GM21825 (cell line): Measurements from ENCODE around the gene SFMBT2.

ENCODE experiments used
- ATAC-seq: cut with Tn5 transposase; IDR thresholded peaks from one replicate; pipeline ENCODE4 v1.9.1; 2021; ENCODE audit warnings: mild to moderate bottlenecking, moderate library complexity; ENCODE audit not compliant: unreplicated experiment

Gene SFMBT2

DNA sequence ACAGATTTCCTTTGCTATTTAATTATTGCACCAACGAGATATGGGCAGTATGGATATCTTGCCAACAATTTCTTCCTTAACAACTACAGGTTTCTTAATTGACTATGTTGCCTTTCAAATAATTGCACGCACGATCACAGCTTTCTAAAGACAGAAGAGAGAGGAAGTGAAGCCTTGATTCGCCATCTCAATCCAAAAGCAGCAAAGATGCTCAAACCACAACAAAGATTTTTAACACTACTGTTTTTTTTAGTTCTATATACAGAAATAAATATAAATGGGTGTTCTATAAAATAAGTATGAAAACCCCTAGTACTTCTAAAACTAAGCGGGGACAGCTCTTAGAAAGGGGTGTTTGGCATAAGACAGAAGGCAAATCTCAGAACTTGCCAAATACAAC, 251.3 kb downstream of the SFMBT2 start:
- no peak for ATAC-seq

DNA sequence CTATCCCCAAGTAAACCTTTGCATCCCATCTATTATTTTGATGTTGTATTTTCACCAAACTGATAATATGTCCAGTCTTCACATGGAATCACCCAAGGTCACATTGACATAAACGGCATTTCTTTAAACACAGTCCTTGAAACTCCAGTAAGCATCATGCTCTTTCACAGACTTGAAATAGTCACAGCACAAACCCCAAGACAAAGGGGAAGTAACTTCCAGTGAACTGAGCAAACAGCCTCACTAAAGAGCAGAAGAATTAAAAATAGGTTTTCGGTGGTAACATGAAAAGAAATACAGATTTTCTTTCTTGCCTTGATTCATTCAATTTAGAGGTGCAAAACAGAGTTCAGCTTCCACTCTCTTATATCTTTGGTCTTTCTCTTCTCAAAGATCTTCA, 253.7 kb downstream of the SFMBT2 start:
- no peak for ATAC-seq

DNA sequence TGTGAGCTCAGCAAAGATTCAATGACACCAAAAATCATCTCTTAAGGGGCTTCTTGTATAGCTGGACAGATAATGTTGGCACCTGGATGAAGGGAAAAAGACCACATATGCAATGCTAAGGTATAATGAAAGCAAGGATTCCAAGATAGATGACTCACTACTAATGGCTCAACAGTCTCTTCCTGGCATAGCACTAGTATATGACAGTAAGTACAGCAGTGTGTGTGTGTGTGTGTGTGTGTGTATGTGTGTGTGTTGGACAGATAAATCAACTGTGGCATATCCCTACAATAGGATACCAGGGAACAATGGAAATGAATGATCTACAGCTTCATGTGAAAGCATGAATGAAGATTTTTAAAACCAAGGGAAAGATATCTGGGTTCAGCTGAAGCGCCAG, 257.1 kb downstream of the SFMBT2 start:
- no peak for ATAC-seq

DNA sequence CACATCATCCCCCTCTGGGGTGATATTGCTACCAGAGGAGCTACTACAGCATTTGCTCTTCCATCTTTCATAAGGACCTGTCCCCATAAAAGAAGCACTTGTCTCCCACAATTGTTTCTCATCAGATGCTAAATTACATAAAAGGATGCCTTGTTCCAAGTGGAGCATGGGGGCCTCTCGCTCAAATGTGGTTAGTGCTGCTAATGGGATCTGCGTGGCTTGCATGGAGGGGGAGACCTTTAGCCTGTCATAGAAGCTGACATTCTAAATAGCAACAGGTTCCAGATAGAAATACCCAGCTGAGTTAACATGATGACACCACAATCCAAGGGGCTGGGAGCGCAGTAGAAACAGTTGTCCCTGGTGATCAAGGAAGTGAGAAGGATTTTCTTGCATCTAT, 257.9 kb downstream of the SFMBT2 start:
- no peak for ATAC-seq

DNA sequence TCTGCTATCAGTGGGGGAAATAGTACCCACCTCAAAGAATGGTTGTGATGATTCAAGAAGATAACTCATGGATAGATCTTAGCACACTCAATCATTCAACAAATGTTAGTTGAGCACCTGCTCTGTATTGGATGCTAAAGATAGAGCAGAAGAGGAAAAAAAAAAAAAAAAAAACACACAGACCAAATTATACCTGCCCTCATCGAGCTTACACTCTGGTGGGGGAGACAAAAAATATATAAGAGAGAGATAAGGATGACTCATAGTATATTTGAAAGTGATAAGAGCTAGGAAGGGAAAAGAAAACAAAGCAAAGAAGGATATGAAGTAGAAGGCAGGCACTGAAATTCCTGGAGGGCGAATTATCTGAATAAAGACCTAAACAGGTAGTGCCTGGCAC, 258.5 kb downstream of the SFMBT2 start:
- ATAC-seq, result no peak

DNA sequence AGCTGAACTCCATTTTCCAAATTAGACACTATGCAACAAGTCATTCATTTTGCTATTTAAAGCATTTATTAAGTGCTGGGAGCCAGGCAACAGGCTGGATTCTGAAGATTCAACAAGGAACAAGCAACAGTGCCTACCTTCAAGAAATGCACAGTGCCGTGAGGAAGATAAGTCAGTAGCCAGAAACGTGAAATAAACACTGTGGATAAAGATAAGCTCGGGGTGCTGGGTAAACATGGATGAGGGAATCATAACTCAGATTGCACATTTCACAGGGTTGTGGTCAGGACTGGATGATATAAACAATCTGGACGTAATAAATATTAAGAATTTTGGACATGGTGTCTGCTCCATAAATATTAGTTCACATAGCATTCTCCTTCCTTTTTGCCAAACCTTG, 259.3 kb downstream of the SFMBT2 start:
- ATAC-seq, result no peak

DNA sequence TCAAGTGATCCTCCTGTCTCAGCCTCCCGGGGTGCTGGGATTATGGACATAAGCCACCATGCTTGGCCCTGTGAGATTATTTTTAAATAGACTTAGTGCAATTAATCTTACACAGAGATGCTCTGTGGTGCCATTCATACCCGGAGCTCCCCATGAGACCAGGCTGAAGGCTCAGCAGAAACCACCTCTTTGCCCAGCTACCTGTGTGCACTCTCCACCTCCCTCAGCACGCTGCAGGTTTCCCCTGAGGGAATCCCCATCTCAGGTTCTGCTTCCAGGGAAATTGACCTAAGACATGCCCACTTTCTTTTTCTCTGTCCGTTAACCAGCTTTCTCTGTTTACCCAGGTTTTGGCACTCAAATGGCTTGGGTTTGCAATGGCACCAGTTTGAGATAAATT, 260.5 kb downstream of the SFMBT2 start:
- ATAC-seq, result no peak

DNA sequence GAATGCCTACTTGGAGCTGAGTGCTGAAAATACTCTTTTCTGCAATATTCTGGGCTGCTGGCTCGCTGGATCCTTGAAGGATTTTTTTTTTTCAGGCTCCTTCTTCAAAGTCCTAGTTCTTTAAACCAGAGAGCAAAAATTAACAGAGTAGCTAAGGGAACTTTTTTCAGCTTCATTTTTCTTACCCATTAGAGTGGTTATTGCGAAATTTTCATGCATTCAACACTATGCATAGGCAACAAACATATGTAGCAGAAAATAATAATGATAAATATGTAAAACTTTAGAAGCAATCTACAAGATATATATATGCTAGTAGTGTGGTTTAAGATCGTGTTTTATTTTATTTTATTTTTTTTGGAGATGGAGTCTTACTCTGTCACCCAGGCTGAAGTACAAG, 264.6 kb downstream of the SFMBT2 start:
- no peak for ATAC-seq

DNA sequence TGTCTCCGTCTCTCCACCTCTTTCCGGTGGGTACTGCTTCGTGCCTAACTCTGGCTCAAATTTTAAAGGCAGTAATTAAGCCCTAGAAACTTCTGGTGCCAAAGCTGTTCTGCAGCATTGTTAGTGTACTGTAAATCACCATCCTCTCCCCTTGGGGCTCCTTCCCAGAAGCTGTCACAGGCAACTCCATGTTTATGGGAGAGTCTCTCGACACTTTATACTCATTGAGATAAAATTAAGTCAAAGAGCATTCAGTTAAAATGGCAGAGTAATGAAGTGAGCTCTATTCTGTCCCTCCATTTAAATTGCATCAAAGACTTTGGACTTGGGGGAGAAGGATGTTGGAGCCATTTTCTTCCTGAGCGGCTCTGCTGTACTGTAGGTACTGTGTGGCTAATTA, 274.8 kb downstream of the SFMBT2 start:
- no peak for ATAC-seq

DNA sequence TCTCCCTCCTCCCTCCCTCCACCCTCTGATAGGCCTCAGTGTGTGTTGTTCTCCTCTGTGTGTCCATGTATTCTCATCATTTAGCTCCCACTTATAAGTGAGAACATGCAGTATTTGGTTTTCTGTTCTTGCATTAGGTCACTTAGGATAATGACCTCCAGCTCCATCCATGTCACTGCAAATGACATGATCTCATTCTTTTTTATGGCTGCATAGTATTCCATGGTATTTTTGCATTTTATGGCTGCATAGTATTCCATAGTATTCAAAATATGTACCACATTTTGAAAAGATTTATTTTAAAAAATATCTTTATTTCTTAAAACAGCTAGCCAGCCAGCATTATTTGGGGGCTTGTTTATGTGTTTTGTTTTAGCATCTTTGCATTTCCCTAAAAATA, 275.6 kb downstream of the SFMBT2 start:
- no peak for ATAC-seq

DNA sequence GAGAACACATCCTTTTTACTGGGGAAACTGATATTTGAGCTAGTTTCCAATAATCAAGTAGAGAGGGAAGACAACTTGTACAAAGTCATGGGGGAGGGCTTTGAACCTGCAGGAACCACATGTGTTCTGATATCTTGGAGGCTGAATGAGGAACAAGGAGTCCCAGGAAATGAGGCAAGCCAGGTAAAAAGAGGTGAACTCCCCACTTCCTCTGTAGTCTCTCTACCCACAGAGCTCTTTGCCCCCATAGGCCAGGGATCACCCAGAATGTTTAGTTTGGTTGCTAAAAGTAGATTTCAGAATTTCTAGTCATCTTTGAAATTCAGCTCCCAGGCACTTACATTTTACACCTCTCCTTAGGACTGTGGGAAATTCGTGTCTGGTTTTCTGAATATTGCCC, 276.4 kb downstream of the SFMBT2 start:
- no peak for ATAC-seq

DNA sequence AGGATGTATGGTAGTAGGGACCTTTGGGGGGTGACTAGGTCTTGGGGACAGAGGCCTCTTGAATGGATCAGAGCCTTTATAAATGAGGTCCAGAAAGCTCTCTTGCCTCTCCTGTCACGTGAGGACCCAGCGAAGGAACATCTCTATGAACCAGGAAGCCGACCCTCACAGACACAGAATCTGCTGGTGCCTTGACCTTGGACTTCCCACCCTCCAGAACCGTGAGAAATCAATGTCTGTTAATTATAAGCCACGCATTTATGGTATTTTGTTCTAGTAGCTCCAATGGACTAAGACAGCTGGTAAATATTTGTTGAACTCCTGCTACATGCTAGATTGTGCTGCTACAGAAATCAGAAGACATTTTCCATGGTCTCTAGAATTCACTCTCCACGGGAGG, 276.9 kb downstream of the SFMBT2 start:
- no peak for ATAC-seq

DNA sequence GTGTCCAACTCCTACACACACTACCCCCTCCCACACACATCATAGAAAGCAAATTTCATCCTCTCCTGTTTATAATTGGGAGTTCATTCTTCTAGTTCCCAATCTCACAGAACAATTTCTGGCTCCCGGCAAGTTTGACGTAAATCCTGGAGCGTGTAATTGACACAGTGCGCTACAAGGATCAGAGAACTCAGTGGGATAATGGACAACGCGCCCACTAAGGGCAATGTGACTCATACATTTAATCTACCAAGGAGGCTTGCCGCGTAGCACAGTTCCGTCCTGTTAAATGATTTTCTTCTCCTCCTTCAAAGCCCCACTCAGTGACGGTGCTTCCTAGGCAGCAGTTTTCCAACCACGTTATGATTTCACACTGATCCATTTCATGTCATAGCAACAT, 277.6 kb downstream of the SFMBT2 start:
- no peak for ATAC-seq

DNA sequence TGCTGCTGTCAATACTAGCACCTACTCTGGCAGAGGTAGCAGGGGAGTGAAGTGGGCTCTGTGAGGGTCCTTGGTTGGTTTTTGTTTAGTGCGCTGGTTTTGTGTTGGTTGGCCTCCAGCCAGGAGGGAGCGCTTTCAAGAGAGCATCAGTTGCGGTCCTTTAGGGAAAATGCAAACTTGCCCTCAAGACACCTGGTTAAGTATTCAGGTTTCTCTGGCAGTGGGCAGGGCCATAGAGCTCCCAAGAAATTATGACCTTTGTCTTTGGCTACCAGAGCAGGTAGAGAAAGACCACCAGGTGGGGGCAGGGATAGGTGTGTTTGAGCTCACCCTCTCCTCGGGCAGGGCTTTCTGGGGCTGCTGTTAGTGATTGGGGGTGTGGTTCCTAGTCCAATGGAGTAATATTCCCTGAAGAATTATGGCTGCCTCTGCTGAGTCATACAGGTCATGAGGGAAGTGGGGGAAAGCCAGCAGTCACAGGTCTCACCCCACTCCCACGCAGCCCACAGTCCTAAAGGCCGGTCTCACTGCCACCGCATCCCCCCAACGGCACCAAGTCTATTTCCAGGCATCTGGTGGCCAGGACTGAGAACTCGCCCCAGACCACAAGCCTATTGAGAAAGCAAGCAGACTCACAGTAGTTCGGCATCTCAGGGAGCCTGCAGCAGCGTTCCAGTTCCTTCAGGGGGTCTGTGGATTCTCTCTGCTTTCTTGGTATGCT, 280.5 kb downstream of the SFMBT2 start:
- no peak for ATAC-seq

DNA sequence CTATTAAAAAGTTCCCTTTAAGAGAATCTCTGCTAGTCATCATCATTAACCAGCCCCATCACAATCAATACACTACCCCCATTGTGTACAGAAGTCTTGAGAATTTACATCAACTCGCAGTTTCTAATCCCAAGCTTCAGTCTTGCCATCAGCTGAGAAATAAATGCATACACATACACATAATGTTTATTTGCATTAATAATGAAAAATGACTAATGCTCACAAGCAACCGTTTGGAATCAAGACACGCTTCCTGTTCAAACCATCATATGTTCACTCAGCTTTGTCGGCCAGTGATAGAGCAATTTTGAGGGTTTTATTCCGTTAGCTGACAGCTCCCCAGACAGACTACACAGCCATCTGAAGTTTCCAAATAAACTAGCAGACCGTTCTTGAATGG, 287.1 kb downstream of the SFMBT2 start:
- no peak for ATAC-seq

DNA sequence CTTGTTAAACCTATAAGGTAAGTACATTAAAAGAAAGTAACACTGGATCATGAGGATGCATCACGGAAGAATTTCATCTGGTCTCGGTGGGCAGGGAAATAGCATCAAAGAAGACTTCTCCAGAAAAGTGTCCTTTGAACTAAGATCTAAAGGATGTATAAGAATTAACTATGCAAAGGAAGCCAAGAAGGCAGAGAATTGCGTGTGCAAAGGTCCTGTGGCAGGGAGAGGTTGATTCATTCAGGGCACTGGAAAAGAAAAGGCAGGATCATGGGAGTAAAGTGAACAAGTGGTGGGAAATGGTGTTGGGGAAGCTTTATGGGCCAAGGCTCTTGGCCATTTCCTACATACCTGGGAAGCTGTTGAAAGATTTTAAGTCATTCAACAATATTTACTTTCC, 288.3 kb downstream of the SFMBT2 start:
- ATAC-seq, result no peak

DNA sequence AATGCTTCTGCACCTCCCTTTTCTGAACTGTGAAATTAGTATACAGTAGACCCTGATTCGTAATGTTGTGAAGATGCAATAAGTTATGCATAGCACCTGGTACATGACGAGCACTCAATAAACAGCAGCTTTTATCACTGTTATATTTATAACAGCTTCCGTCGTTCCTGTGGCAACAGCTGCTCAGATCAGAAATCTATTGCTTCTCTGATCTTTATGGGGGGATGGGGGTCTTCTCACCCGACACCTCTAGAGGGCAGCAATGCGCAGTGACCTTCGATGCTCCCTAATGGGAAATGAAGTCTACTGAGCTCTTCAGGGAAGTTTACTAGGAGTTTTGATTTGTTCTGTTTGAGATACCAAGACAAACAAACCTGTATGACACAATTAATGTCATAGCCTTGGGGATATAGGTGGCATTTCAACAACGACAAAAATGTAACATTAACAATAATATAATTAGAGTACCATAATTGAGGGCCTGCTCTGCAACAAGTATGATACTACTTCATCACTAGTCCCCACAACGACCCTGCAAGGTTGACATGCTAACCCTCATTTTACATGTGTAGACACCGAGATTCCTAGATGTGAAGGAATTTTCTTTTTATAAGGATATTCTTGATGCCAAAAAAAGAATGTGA, 289.6 kb downstream of the SFMBT2 start:
- ATAC-seq, result peak; percentile 60

DNA sequence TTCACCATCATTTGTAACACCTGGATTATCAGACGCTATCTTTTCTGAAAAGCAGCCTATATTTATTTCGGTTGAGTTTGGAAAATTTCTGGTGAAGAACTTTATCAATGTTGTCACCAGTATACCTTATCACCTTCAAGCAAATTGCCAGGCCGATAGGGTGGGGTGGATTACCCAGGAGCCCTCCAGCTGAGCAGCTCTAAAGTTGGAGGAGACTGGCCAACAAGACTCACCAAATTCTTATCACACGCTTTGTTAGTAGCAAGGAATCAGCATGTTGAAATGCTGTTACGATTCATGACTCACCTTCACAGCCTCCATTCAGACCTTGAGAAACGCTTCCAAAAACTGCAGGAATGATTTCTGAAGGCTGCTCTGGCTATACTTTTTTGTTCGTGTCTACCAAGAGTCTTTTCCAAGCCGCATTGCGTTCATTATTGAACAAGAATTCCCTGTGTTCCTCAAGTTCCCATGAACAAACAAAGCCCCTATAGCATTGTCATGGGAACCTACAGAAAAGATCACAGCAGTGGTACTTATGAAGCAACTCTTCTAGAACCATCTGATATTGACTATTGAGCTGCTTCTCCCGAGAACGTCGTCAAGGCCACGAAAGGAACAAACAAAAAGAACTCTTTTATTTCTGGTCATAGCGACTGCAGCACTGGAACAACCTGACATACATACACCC, 291.4 kb downstream of the SFMBT2 start:
- no peak for ATAC-seq

DNA sequence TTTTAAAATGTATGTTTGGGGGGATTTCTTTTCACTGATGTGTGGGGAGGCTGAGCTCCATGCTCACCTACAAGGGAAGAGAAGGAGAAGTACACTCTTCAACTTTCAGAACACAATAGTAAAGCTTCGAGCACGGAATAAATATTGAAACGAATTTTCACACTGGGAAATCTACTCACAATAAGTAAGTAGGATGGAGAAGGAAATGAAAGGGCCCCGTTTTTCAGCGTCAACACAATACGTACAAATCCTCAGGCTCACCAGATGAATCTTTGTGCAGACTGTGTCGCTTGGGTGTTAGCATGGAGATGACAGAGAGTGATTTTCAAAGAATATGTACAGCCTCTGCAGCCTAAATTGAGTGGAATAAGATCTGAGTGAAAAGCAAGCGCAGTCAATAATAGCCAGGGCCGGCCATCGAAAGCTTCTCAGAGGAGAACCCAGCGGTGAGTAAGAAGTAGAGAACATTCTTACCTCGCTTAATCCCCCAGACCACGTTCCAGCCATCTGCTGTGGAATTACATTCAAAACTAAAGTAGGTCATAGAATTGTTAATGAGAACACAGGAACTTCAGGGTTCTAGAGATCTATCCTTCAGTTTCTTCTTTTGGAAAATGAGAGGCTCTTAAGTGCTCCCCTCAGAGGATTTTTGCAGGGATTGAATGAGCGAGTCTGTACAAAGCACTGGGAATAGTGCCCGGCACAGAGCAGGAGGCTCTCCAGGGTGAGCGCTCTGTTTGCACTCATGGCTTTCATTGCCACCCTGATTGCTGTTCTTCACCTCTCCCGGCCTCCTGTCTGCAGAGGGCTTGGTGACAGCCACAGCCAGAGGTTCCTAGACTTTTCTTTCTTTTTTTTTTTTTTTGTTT, 292.8 kb downstream of the SFMBT2 start:
- no peak for ATAC-seq

DNA sequence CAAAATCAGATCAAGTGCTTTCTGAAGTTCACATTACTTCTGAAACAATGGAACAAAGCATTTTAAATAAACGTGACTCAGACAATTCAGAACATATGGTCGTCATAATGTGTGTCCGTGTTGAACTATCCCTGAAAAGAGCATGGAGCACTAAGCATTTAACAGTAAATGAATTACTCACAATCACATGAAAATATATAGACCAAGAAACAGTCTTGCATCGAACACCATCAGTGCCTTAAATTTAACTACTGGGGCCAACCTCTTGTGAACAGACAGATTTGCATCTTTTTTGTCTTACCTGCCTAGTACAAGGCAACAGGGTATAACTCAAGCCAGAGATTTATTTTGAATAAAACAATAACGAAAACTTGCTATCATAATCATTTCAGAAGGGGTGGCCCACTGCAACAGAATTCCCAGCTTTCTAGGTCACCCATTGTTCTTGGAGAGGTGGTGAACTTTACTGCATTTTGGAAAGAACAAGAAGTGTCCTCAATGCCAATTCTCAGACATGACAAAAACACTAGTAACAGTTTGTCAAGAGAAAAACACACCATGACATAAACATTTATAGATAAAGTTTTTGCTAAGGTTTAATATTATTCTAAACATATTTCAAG, 293.5 kb downstream of the SFMBT2 start:
- no peak for ATAC-seq

DNA sequence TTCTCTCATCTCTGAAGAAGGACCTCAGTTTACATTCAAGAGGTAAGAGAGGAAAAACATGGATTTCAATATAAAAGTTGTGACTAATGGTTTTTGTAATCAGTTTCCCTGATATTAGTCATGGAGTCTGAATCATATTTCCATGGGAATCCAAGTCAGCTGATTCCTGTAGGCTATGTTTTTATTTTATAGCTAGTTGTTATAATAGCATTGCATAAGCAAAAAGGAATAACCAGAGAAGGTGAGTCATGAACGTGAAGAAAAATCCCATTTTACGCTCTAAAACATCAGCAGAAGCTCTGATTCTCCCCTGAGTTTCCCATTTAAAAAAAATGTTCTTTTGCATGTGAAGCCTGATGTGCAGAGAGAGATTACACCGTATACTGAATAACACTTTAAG, 299.3 kb downstream of the SFMBT2 start:
- ATAC-seq, result no peak
